HFFc6 (cell line): Measurements from ENCODE around the gene UCHL3. TPM values are rescaled to one million over a fixed set of nuclear protein-coding genes. Genes with fewer than 3 reads are reported as not detected.
A peak's percentile ranks its signal among the peaks of the same experiment; 100 is the strongest.

ENCODE experiments used
- DNase-seq: peaks from one replicate; pipeline ENCODE4 v3.0.0-alpha.2; 2018
- H3K27ac Mint-ChIP-seq: 2 replicates; pipeline ENCODE4 v1.8.0; 2020; ENCODE audit warnings: mild to moderate bottlenecking, mixed read lengths
- H3K27me3 Mint-ChIP-seq: 2 replicates; pipeline ENCODE4 v1.8.0; 2021; ENCODE audit warnings: mild to moderate bottlenecking, moderate library complexity, mixed read lengths; ENCODE audit not compliant: insufficient read depth
- H3K36me3 Mint-ChIP-seq: 2 replicates; pipeline ENCODE4 v1.8.0; 2021; ENCODE audit warnings: low read depth, mixed read lengths
- H3K4me1 Mint-ChIP-seq: 2 replicates; pipeline ENCODE4 v1.8.0; 2020; ENCODE audit warnings: low read depth, mixed read lengths
- H3K4me3 Mint-ChIP-seq: 2 replicates; pipeline ENCODE4 v1.8.0; 2020; ENCODE audit warnings: mild to moderate bottlenecking, moderate library complexity, mixed read lengths
- H3K9me3 Mint-ChIP-seq: 2 replicates; pipeline ENCODE4 v1.8.0; 2020; ENCODE audit warnings: mild to moderate bottlenecking, mixed read lengths
- CTCF ChIP-seq: fragments of 200-600 bp; sonication (generic); IDR thresholded peaks from 2 replicates; pipeline ENCODE4 v1.5.0; 2021; ENCODE audit warnings: antibody characterized with exemption, mild to moderate bottlenecking
- total RNA-seq, 6 experiments: library from RNA; stranded (reverse); fragmentation: NEBNext Ultra II Directional; extraction: Animal tissue kit (Norgen Biotek cat#: 25700); gene quantifications; 2 replicates in 1 of 6; 3 replicates in 5 of 6; pipeline ENCODE4 v1.2.3, GENCODE V29; 2021

The UCHL3 gene
- total RNA-seq, 6 experiments from 2014 or later, result 51.4 to 67.4 (median 54.4) TPM

- H3K27ac Mint-ChIP-seq, result peak overlapping the region; percentile 84
- peaks cover 52% of the 10 kb centered on the region for H3K36me3 Mint-ChIP-seq
- DNase-seq, result no peak
- H3K4me1 Mint-ChIP-seq, result peaks cover 53% of the 10 kb centered on the region
- peaks cover 4% of the 10 kb centered on the region; the same call in 1 of the 2 replicates for H3K27me3 Mint-ChIP-seq
- H3K9me3 Mint-ChIP-seq, result no peaks in the 10 kb centered on the region
- no peak for TF ChIP-seq CTCF
- peak overlapping the region; percentile 97 for H3K4me3 Mint-ChIP-seq
These were observed 87.7 kb downstream of the UCHL3 start for GRCh38 chr13:75637181-75637750.

GRCh38 chr13:75639454-75639853 lies 89.9 kb downstream of the UCHL3 start:
- TF ChIP-seq CTCF, result no peak
- Mint-ChIP-seq H3K4me1 (peaks cover 54% of the 10 kb centered on the region), H3K9me3 (no peaks in the 10 kb centered on the region), H3K4me3 (peak overlapping the region; percentile 97), H3K36me3 (peaks cover 70% of the 10 kb centered on the region), H3K27ac (peak overlapping the region; percentile 84; the same call in 1 of the 2 replicates), H3K27me3 (peaks cover 4% of the 10 kb centered on the region; the same call in 1 of the 2 replicates)
- DNase-seq, result no peak

GRCh38 chr13:75641026-75641425 lies 91.4 kb downstream of the UCHL3 start:
- Mint-ChIP-seq H3K4me1 (peaks cover 70% of the 10 kb centered on the region), H3K36me3 (peaks cover 84% of the 10 kb centered on the region), H3K4me3 (peak overlapping the region; percentile 97), H3K9me3 (no peaks in the 10 kb centered on the region), H3K27me3 (peaks cover 4% of the 10 kb centered on the region; the same call in 1 of the 2 replicates), H3K27ac (peak overlapping the region; percentile 58)
- no peak for DNase-seq
- no peak for TF ChIP-seq CTCF

- peaks cover 87% of the 10 kb centered on the region for H3K36me3 Mint-ChIP-seq
- H3K27me3 Mint-ChIP-seq, result peaks cover 3% of the 10 kb centered on the region; the same call in 1 of the 2 replicates
- H3K9me3 Mint-ChIP-seq, result no peaks in the 10 kb centered on the region
- H3K4me1 Mint-ChIP-seq, result peaks cover 88% of the 10 kb centered on the region
- peak overlapping the region; percentile 41; the same call in 1 of the 2 replicates for H3K27ac Mint-ChIP-seq
- H3K4me3 Mint-ChIP-seq, result peak overlapping the region; percentile 56
- no peak for TF ChIP-seq CTCF
- no peak for DNase-seq
These were observed 93.6 kb downstream of the UCHL3 start for GRCh38 chr13:75643182-75643581.

DNA sequence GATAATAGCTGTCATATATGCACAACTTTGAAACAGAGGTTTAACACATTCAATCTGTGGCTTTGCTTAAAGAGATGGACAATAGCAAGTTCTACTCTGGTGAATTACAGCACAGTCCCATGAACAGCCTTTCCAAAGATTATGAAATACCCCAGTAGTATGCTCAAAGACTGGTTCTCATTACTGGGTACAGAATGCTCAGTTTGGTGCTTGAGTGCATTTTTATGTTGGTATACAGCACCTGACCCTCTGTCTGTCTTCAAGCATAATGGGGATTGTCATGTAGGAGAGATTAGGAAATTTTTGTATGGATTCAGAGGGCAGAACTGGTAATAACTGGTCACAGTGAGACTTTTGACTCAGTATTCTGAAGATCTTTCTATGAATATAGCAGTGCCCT lies 94.1 kb downstream of the UCHL3 start:
- Mint-ChIP-seq H3K4me1 (peaks cover 93% of the 10 kb centered on the region), H3K27ac (peak overlapping the region; percentile 32; the same call in 1 of the 2 replicates)

More for the DNA sequence above, 94.1 kb downstream of the UCHL3 start:
- Mint-ChIP-seq H3K9me3 (no peaks in the 10 kb centered on the region), H3K27me3 (peaks cover 3% of the 10 kb centered on the region; the same call in 1 of the 2 replicates), H3K36me3 (peaks cover 87% of the 10 kb centered on the region), H3K4me3 (peak overlapping the region; percentile 56; the same call in 1 of the 2 replicates)
- TF ChIP-seq CTCF, result no peak
- DNase-seq, result no peak
